Karpas-422 (cell line): ENCODE results near the gene TNNT1. TPM values are rescaled to one million over a fixed set of nuclear protein-coding genes. Genes with fewer than 3 reads are reported as not detected.
A peak's percentile ranks its signal among the peaks of the same experiment; 100 is the strongest.

Experiments used
- DNase-seq: peaks from one replicate; pipeline ENCODE4 v3.0.0-alpha.2; 2015
- H2AFZ ChIP-seq: fragments of 200-600 bp; sonication (generic); 2 replicates; pipeline ENCODE4 v1.6.1; 2014; ENCODE audit warnings: antibody characterized with exemption, low read length, mixed read lengths
- H3K27ac ChIP-seq: fragments of 200-600 bp; sonication (generic); 2 replicates; pipeline ENCODE4 v1.5.1; 2014; ENCODE audit warnings: mild to moderate bottlenecking, low read length, moderate library complexity
- H3K27me3 ChIP-seq: fragments of 200-600 bp; sonication (generic); 2 replicates; pipeline ENCODE4 v1.6.1; 2014; ENCODE audit warnings: low read length, mixed read lengths
- H3K36me3 ChIP-seq: fragments of 200-600 bp; sonication (generic); 2 replicates; pipeline ENCODE4 v1.6.1; 2014; ENCODE audit warnings: low read length, mixed read lengths; ENCODE audit not compliant: insufficient read depth
- H3K4me1 ChIP-seq: fragments of 200-600 bp; sonication (generic); 2 replicates; pipeline ENCODE4 v1.6.1; 2014; ENCODE audit warnings: mild to moderate bottlenecking, low read length, mixed read lengths
- H3K4me2 ChIP-seq: fragments of 200-600 bp; sonication (generic); 2 replicates; pipeline ENCODE4 v1.6.1; 2014; ENCODE audit warnings: low read length, low read depth, mild to moderate bottlenecking; ENCODE audit not compliant: poor library complexity, severe bottlenecking
- H3K4me3 ChIP-seq: fragments of 200-600 bp; sonication (generic); 2 replicates; pipeline ENCODE4 v1.5.1; 2014; ENCODE audit warnings: mild to moderate bottlenecking, antibody characterized with exemption, low read length, mixed read lengths
- H3K79me2 ChIP-seq: fragments of 200-600 bp; sonication (generic); 2 replicates; pipeline ENCODE4 v1.6.1; 2014; ENCODE audit warnings: mild to moderate bottlenecking, low read length, mixed read lengths
- H3K9ac ChIP-seq: fragments of 200-600 bp; sonication (generic); 2 replicates; pipeline ENCODE4 v1.6.0; 2014; ENCODE audit warnings: low read length
- H3K9me2 ChIP-seq: fragments of 200-600 bp; sonication (generic), shearing (Covaris generic); replicated peaks from 2 replicates; pipeline ENCODE4 v1.6.0; 2014; ENCODE audit warnings: mild to moderate bottlenecking, low read length, moderate library complexity; ENCODE audit not compliant: insufficient read depth
- H3K9me3 ChIP-seq: fragments of 300-700, 200-600 bp; sonication (generic); 2 replicates; pipeline ENCODE4 v1.6.1; 2014; ENCODE audit warnings: low read length, mixed read lengths
- H4K20me1 ChIP-seq: fragments of 200-600 bp; sonication (generic); 2 replicates; pipeline ENCODE4 v1.6.1; 2014; ENCODE audit warnings: mild to moderate bottlenecking, antibody characterized with exemption, low read length, low read depth; ENCODE audit not compliant: insufficient read depth
- total RNA-seq: library from RNA; depleted of rRNA; stranded (reverse); fragments of >200 nt; shearing (Covaris generic); gene quantifications from 2 replicates; pipeline ENCODE4 v1.2.3, GENCODE V29; 2014; ENCODE audit warnings: low replicate concordance

The TNNT1 gene
- total RNA-seq, 1 experiment from 2014 or later: 10.4 TPM

DNA sequence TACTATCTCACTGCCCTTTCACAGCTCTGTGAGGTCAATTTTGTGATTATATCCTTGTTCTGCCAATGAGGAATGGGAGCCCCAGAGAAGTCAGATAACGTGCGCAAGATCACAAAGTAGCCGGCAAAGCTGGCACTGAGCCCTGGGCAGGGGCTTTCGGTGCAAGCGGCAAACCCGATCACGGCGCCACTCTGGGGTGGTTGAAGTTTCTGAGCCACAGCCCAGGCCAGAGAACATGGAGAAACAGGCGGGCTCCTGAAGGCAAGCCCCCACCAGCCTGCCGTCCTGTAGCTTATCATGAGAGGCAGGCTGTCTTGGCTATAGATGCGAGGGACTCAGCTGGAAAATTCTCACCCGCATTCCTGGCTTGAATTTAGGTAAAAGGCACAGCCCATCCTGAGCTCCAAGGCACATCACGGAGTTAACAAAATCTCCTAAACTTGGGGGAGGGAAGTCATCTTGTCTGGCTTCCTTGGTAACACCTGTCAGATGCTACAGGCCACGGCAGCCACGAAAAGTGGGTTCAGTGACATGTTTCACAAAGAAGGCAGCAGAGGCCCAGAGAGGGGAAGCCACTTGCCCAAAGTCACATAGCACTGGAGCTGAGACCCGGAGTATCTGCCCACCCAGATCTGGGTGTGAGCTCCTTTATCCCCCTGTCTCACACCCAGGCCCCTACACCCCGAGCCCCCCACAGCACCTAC is 12.5 kb downstream of the TNNT1 start:
- Histone ChIP-seq H3K9ac (no peak overlapping the region), H3K27ac (no peak overlapping the region), H3K27me3 (no peaks in the 10 kb centered on the region), H3K9me3 (no peaks in the 10 kb centered on the region), H3K36me3 (no peaks in the 10 kb centered on the region), H3K4me3 (no peak overlapping the region), H2AFZ (no peak overlapping the region), H3K4me1 (peaks cover 21% of the 10 kb centered on the region), H4K20me1 (no peaks in the 10 kb centered on the region), H3K79me2 (no peaks in the 10 kb centered on the region), H3K9me2 (no peaks in the 10 kb centered on the region), H3K4me2 (no peak overlapping the region)
- DNase-seq: no peak

DNA sequence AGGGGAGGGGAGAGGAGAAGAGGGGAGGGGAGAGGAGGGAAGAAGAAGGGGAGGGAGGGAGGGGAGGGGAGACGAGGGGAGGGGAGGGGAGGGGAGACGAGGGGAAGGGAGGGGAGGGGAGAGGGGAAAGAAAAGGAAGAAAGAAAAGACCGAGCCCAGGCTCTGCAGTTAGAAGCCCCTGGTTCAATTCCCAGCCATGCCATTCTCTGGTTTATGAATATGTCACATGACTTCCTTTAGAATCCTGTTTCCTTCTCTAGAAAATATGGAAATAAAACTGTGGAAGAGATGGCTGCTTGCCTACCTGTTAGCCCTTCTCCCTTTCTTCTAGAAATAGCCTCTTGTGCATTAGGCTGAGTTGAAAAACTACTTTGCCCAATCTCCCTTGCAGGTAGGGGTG is 14.3 kb downstream of the TNNT1 start:
- no peak for DNase-seq
- Histone ChIP-seq H3K4me3 (no peak overlapping the region), H3K36me3 (no peaks in the 10 kb centered on the region), H3K9me3 (no peaks in the 10 kb centered on the region), H3K4me2 (no peak overlapping the region), H3K27ac (no peak overlapping the region), H4K20me1 (no peaks in the 10 kb centered on the region), H3K9ac (no peak overlapping the region), H3K79me2 (no peaks in the 10 kb centered on the region), H3K27me3 (no peaks in the 10 kb centered on the region), H2AFZ (no peak overlapping the region), H3K4me1 (peaks cover 26% of the 10 kb centered on the region), H3K9me2 (no peaks in the 10 kb centered on the region)

DNA sequence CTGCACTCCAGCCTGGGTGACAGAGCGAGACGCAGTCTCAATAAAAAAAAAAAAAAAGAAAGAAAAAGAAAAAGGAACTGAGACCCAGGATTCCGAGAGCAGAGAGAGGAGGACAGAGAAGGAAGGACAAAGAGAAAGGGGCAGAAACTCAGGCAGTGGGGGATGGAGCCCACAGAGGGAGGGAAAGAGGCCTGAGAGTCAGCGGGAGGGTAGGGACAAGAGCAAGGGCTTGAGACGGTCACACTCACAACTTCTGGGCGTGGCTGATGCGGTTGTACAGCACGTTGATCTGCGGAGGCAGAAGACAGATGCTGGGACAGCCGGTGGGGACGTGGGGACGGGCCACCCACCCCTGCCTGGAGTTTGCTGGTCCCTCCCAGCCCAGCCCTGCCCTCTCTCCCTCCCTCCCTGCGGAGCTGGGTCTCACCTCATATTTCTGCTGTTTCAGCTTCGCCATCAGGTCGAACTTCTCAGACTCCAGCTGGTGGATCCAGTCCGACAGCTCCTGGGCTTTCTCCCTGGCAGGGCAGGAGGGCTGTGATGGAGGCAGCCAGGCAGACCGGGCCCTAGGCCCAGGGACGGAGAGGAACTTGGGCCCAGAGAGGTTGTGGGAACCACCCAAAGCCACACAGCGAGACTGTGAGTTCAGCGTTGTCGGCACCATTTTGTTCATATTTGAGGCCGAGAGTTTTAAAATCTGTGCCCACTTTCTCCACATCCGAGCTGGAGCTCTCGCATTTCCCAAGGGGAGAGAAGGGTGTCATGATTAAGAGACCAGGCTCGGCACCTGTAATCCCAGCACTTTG is 15.2 kb downstream of the TNNT1 start:
- H3K27me3 ChIP-seq: no peaks in the 10 kb centered on the region
- H3K9ac ChIP-seq: peak overlapping the region; percentile 52
- H3K4me3 ChIP-seq: no peak overlapping the region; the same call in 1 of the 2 replicates
- no peak overlapping the region for H2AFZ ChIP-seq
- H3K79me2 ChIP-seq: no peaks in the 10 kb centered on the region
- H3K4me1 ChIP-seq: peaks cover 26% of the 10 kb centered on the region
- no peak overlapping the region for H3K27ac ChIP-seq
- no peaks in the 10 kb centered on the region for H4K20me1 ChIP-seq
- no peaks in the 10 kb centered on the region for H3K9me3 ChIP-seq
- no peaks in the 10 kb centered on the region for H3K36me3 ChIP-seq
- DNase-seq: peak; percentile 70
- peak overlapping the region; percentile 59 for H3K4me2 ChIP-seq
- no peaks in the 10 kb centered on the region for H3K9me2 ChIP-seq

DNA sequence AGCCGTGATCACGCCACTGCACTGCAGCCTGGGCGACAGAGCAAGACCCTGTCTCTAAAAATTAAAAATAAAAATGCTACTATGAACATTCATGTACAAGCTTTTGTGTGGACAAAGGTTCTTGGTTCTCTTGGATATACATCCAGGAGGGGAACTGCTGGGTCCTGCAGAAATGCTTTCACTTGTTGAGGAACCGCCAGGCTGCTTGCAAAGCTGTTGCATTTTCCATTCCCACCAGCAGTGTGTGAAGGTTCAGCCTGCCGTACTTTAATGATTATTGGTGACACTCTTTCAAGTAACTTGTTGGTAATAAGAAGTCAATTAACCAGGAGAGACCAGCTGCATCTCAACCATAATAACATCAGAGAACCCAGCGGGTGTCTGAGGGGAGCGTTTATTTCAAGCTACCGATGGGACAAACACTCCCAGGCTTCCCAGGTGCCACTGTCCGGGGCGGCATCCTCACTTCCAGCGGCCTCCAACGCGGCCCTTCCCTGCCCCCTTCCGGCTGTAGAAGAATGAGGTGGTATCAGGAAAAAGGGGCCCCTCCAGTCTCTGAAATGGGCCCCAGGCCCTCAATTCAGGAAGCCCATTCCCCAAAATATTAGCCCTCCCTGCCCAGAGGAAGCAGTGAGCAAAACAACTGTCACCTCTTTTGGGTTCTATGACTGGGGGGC is 16.4 kb downstream of the TNNT1 start:
- no peaks in the 10 kb centered on the region for H3K27me3 ChIP-seq
- peak overlapping the region; percentile 40; the same call in 1 of the 2 replicates for H3K9ac ChIP-seq
- no peaks in the 10 kb centered on the region for H3K79me2 ChIP-seq
- H3K27ac ChIP-seq: no peak overlapping the region
- H4K20me1 ChIP-seq: no peaks in the 10 kb centered on the region
- DNase-seq: peak; percentile 68
- H3K4me3 ChIP-seq: no peak overlapping the region
- H3K9me2 ChIP-seq: no peaks in the 10 kb centered on the region
- H3K9me3 ChIP-seq: no peaks in the 10 kb centered on the region
- peak overlapping the region; percentile 80 for H2AFZ ChIP-seq
- peak overlapping the region; percentile 59 for H3K4me2 ChIP-seq
- no peaks in the 10 kb centered on the region for H3K36me3 ChIP-seq
- H3K4me1 ChIP-seq: peaks cover 26% of the 10 kb centered on the region

DNA sequence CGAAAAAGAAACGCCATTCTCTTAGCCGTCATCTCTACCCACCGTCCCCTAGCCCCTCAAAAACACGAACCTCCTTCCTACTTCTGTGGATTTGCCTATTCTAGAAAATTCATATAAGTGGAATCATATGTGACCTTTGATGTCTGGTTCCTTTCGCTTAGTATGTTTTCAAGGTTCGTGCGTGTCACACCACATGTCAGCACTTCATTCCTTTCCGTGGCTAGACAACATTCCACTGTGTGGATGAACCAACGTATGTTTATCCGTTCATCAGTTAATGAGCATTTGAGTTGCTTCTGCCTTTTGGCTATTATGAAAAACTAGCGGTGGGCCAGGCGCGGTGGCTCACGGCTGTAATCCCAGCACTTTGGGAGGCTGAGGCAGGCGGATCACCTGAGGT is 17.6 kb downstream of the TNNT1 start:
- Histone ChIP-seq H3K4me2 (no peak overlapping the region), H3K27ac (no peak overlapping the region), H2AFZ (no peak overlapping the region), H3K9me2 (no peaks in the 10 kb centered on the region), H3K9ac (no peak overlapping the region), H4K20me1 (no peaks in the 10 kb centered on the region), H3K79me2 (no peaks in the 10 kb centered on the region), H3K4me1 (peaks cover 26% of the 10 kb centered on the region), H3K9me3 (no peaks in the 10 kb centered on the region), H3K27me3 (no peaks in the 10 kb centered on the region), H3K36me3 (no peaks in the 10 kb centered on the region), H3K4me3 (no peak overlapping the region)
- DNase-seq: no peak

DNA sequence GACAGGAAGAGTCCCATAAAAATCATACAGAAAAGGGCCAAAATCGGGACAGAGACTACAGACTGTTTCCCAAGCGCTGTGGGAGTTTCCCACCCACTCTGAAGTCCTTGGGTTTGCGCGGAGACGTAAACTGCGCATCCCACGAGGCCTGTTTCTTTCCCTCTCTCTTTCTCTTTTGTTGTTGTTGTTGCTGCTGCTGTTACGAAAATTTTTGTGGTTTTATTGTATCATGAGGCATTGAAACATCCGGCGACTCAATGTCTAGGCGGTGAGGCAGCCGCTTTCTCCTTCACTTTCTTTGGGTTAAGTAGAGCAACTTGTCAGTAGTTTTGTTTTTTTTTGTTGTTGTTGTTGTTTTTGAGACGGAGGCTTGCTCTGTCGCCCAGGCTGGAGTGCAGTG is 30.0 kb downstream of the TNNT1 start:
- no peaks in the 10 kb centered on the region for H3K36me3 ChIP-seq
- H3K4me1 ChIP-seq: peaks cover 56% of the 10 kb centered on the region
- peaks cover 28% of the 10 kb centered on the region for H4K20me1 ChIP-seq
- H3K9me3 ChIP-seq: no peaks in the 10 kb centered on the region
- no peaks in the 10 kb centered on the region for H3K27me3 ChIP-seq
- H3K9me2 ChIP-seq: no peaks in the 10 kb centered on the region
- H3K4me2 ChIP-seq: peak overlapping the region; percentile 99
- H3K79me2 ChIP-seq: peaks cover 39% of the 10 kb centered on the region
- no peak overlapping the region for H3K9ac ChIP-seq
- H3K27ac ChIP-seq: no peak overlapping the region
- H2AFZ ChIP-seq: no peak overlapping the region
- no peak for DNase-seq
- no peak overlapping the region for H3K4me3 ChIP-seq

DNA sequence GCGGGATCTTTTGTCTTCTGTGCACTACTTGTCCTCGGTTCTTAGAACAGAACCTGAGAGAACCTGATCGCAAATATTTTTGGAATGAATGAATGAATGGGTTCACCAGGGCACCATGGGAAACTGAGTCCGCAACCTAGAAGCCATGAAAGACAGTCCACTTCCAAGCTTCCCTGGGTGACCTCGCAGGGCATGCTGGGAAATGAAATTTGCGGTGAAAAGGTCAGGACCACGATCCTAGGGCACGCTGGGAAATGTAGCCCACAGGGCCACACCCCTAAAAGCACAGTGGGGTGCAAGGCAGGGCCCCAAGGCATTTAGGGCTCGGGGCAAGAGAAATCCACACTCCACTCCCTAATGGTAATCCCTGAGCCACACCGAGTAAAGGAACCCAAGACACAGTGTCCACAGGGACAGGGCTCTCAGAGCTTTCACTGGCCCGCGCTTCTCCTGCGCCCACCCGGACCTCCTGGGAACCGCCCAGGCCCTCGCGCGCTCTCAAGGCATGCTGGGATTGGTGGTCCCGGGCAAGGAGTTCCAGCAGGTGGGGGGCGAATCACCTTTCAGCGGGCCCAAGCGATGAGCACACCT is 30.5 kb downstream of the TNNT1 start:
- peak overlapping the region; percentile 99 for H3K4me2 ChIP-seq
- H3K36me3 ChIP-seq: no peaks in the 10 kb centered on the region
- H2AFZ ChIP-seq: peak overlapping the region; percentile 41
- DNase-seq: no peak
- H3K27ac ChIP-seq: peak overlapping the region; percentile 61
- no peaks in the 10 kb centered on the region for H3K9me2 ChIP-seq
- H3K9me3 ChIP-seq: no peaks in the 10 kb centered on the region
- H3K9ac ChIP-seq: peak overlapping the region; percentile 76
- peaks cover 44% of the 10 kb centered on the region for H3K79me2 ChIP-seq
- H3K27me3 ChIP-seq: no peaks in the 10 kb centered on the region
- peak overlapping the region; percentile 73 for H3K4me3 ChIP-seq
- peaks cover 61% of the 10 kb centered on the region for H3K4me1 ChIP-seq
- H4K20me1 ChIP-seq: peaks cover 34% of the 10 kb centered on the region
